Neural crest cell (in vitro differentiated cells): ENCODE results near the gene FAM20A. TPM values are rescaled to one million over a fixed set of nuclear protein-coding genes. Genes with fewer than 3 reads are reported as not detected.

Experiments
- DNase-seq: peaks from one replicate; pipeline ENCODE4 v3.0.0; 2021; ENCODE audit warnings: low read depth, mixed read lengths, low spot score
- H3K27ac Mint-ChIP-seq: one replicate; pipeline ENCODE4 v1.8.0; 2021; ENCODE audit warnings: mild to moderate bottlenecking, mixed read lengths; ENCODE audit not compliant: unreplicated experiment
- H3K27me3 Mint-ChIP-seq: 2 replicates; pipeline ENCODE4 v1.8.0; 2021; ENCODE audit warnings: low read depth, mild to moderate bottlenecking, mixed read lengths
- H3K36me3 Mint-ChIP-seq: 2 replicates; pipeline ENCODE4 v1.8.0; 2021; ENCODE audit warnings: low read depth, mild to moderate bottlenecking, mixed read lengths
- H3K4me1 Mint-ChIP-seq: 2 replicates; pipeline ENCODE4 v1.8.0; 2021; ENCODE audit warnings: mixed read lengths
- H3K4me3 Mint-ChIP-seq: one replicate; pipeline ENCODE4 v1.8.0; 2021; ENCODE audit warnings: mild to moderate bottlenecking, mixed read lengths
- H3K9me3 Mint-ChIP-seq: 2 replicates; pipeline ENCODE4 v1.8.0; 2021; ENCODE audit warnings: mixed read lengths
- CTCF ChIP-seq: fragments of 200-600 bp; sonication (generic); conservative IDR thresholded peaks from 2 replicates; pipeline ENCODE4 v1.5.0; 2021; ENCODE audit warnings: antibody characterized with exemption, mild to moderate bottlenecking
- total RNA-seq: library from RNA; stranded (reverse); gene quantifications from 2 replicates; pipeline ENCODE4 v1.2.1, GENCODE V29; 2021

The FAM20A gene
- total RNA-seq, 1 donor from 2014 or later: 0.51 TPM

- Mint-ChIP-seq H3K27ac (no peak overlapping the region), H3K36me3 (peaks cover 3% of the 10 kb centered on the region), H3K4me1 (peaks cover 15% of the 10 kb centered on the region), H3K27me3 (peaks cover 7% of the 10 kb centered on the region), H3K4me3 (no peak overlapping the region), H3K9me3 (peaks cover 13% of the 10 kb centered on the region)
- no peak for TF ChIP-seq CTCF
- no peak for DNase-seq
Observed at GRCh38 chr17:68608515-68609130, 7.5 kb upstream of the FAM20A start.

- DNase-seq: no peak
- H3K4me1 Mint-ChIP-seq: peaks cover 12% of the 10 kb centered on the region
- no peak for TF ChIP-seq CTCF
- H3K27ac Mint-ChIP-seq: no peak overlapping the region
- no peak overlapping the region for H3K4me3 Mint-ChIP-seq
- H3K27me3 Mint-ChIP-seq: peaks cover 26% of the 10 kb centered on the region
- H3K36me3 Mint-ChIP-seq: peaks cover 3% of the 10 kb centered on the region
- peaks cover 13% of the 10 kb centered on the region for H3K9me3 Mint-ChIP-seq
Observed at GRCh38 chr17:68606451-68607307, 5.5 kb upstream of the FAM20A start.

- no peak for DNase-seq
- H3K9me3 Mint-ChIP-seq: peaks cover 13% of the 10 kb centered on the region
- peaks cover 8% of the 10 kb centered on the region for H3K4me1 Mint-ChIP-seq
- H3K36me3 Mint-ChIP-seq: peaks cover 3% of the 10 kb centered on the region
- peaks cover 33% of the 10 kb centered on the region for H3K27me3 Mint-ChIP-seq
- H3K27ac Mint-ChIP-seq: no peak overlapping the region
- no peak overlapping the region for H3K4me3 Mint-ChIP-seq
- no peak for TF ChIP-seq CTCF
Observed at GRCh38 chr17:68605914-68606313, 4.7 kb upstream of the FAM20A start.

GRCh38 chr17:68603656-68604055 is 2.5 kb upstream of the FAM20A start:
- peaks cover 16% of the 10 kb centered on the region for H3K4me1 Mint-ChIP-seq
- H3K9me3 Mint-ChIP-seq: peaks cover 4% of the 10 kb centered on the region
- no peak overlapping the region for H3K27ac Mint-ChIP-seq
- no peak for TF ChIP-seq CTCF
- no peak for DNase-seq
- peaks cover 47% of the 10 kb centered on the region for H3K27me3 Mint-ChIP-seq
- peak overlapping the region; percentile 13 for H3K4me3 Mint-ChIP-seq
- H3K36me3 Mint-ChIP-seq: peaks cover 3% of the 10 kb centered on the region

- H3K9me3 Mint-ChIP-seq: peaks cover 4% of the 10 kb centered on the region
- DNase-seq: no peak
- peak overlapping the region; percentile 12 for H3K4me3 Mint-ChIP-seq
- H3K27me3 Mint-ChIP-seq: peaks cover 53% of the 10 kb centered on the region
- H3K4me1 Mint-ChIP-seq: peaks cover 16% of the 10 kb centered on the region
- H3K36me3 Mint-ChIP-seq: peaks cover 3% of the 10 kb centered on the region
- TF ChIP-seq CTCF: no peak
- no peak overlapping the region for H3K27ac Mint-ChIP-seq
Observed at GRCh38 chr17:68603027-68603426, 1.9 kb upstream of the FAM20A start.
